ENCODE results near the gene CYP1A2.
A peak's percentile ranks its signal among the peaks of the same experiment; 100 is the strongest.

Gene CYP1A2

GRCh38 chr15:74780523-74781430 is 32.1 kb downstream of the CYP1A2 start:
- TF ChIP-seq FOXP2 (optimal IDR thresholded peaks at IDR 0.05; ENCODE audit: borderline replicate concordance, extremely low read depth, extremely low read length, insufficient read depth) = no peak
- TF ChIP-seq REST (IDR thresholded peaks at IDR 0.05; ENCODE audit: insufficient read depth in 1 of 2, low read depth in 2 of 2, low read length in 2 of 2) = no peak
- no peak for TF ChIP-seq SIN3A (IDR thresholded peaks at IDR 0.05; ENCODE audit: borderline replicate concordance, insufficient read depth, low read length)

GRCh38 chr15:74781431-74782258 is 33.0 kb downstream of the CYP1A2 start, which contains the start of gene CSK:
Gene CSK, plus strand, starts transcription at chr15:74782080. Its CDS starts 16,218 bp downstream, at chr15:74798298.
- 0 out of 2 replicates have a peak, but pooled peaks have one; percentile 32 for TF ChIP-seq TAF1 (IDR thresholded peaks at IDR 0.05; ENCODE audit: borderline replicate concordance, insufficient read depth, low read length)
- no peak for TF ChIP-seq FOXP2 (optimal IDR thresholded peaks at IDR 0.05; ENCODE audit: borderline replicate concordance, extremely low read depth, extremely low read length, insufficient read depth)
- peak; percentile 45 for TF ChIP-seq POLR2AphosphoS5 (IDR thresholded peaks at IDR 0.05; ENCODE audit: low read depth, low read length)
- TF ChIP-seq REST (IDR thresholded peaks at IDR 0.05; ENCODE audit: insufficient read depth in 1 of 2, low read depth in 2 of 2, low read length in 2 of 2) = 0 out of 4 replicates have a peak, but pooled peaks of 1 of the 2 experiments have one; percentile 43
- peak; percentile 68; the same call in 1 of the 2 replicates for TF ChIP-seq SIN3A (IDR thresholded peaks at IDR 0.05; ENCODE audit: borderline replicate concordance, insufficient read depth, low read length)

GRCh38 chr15:74782259-74783071 is 33.8 kb downstream of the CYP1A2 start:
- TF ChIP-seq FOXP2 (optimal IDR thresholded peaks at IDR 0.05; ENCODE audit: borderline replicate concordance, extremely low read depth, extremely low read length, insufficient read depth) (no peak), POLR2AphosphoS5 (IDR thresholded peaks at IDR 0.05; ENCODE audit: low read depth, low read length) (no peak), TAF1 (IDR thresholded peaks at IDR 0.05; ENCODE audit: borderline replicate concordance, insufficient read depth, low read length) (no peak), REST (IDR thresholded peaks at IDR 0.05; ENCODE audit: insufficient read depth in 1 of 2, low read depth in 2 of 2, low read length in 2 of 2) (no peak), SIN3A (IDR thresholded peaks at IDR 0.05; ENCODE audit: borderline replicate concordance, insufficient read depth, low read length) (peak; percentile 32; the same call in 1 of the 2 replicates)

- TF ChIP-seq TAF1 (IDR thresholded peaks at IDR 0.05; ENCODE audit: borderline replicate concordance, insufficient read depth, low read length) = no peak
- TF ChIP-seq SIN3A (IDR thresholded peaks at IDR 0.05; ENCODE audit: borderline replicate concordance, insufficient read depth, low read length) = peak; percentile 48; the same call in 1 of the 2 replicates
- no peak for TF ChIP-seq FOXP2 (optimal IDR thresholded peaks at IDR 0.05; ENCODE audit: borderline replicate concordance, extremely low read depth, extremely low read length, insufficient read depth)
- TF ChIP-seq REST (IDR thresholded peaks at IDR 0.05; ENCODE audit: insufficient read depth in 1 of 2, low read depth in 2 of 2, low read length in 2 of 2) = peak in 1 of 2 experiments; percentile 42; a peak in 2 of 4 replicates
- TF ChIP-seq POLR2AphosphoS5 (IDR thresholded peaks at IDR 0.05; ENCODE audit: low read depth, low read length) = no peak; the same call in 1 of the 2 replicates
Observed at GRCh38 chr15:74783072-74783807, 34.6 kb downstream of the CYP1A2 start.

Data from PFSK-1 (cell line).